ENCODE data around the gene LBR.

DNA sequence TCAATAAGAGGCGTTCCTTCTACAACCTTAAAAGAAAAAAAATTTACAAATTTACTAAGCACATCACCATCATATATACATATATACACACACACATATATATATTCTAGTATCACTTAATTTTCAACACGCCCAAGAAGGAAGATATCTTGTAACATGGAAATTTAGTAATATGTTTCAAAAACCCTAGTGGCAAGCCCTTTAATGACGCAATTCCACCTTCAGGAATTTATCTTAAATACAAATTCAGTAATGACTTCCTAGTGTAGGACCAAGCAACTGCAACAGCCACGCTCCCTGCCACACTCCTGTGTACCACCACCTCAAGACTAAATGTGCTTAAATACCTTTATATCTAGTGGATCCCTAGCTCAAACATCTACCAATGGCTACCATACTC is 12.5 kb downstream of the LBR start:
- TF ChIP-seq, protein P1, sequence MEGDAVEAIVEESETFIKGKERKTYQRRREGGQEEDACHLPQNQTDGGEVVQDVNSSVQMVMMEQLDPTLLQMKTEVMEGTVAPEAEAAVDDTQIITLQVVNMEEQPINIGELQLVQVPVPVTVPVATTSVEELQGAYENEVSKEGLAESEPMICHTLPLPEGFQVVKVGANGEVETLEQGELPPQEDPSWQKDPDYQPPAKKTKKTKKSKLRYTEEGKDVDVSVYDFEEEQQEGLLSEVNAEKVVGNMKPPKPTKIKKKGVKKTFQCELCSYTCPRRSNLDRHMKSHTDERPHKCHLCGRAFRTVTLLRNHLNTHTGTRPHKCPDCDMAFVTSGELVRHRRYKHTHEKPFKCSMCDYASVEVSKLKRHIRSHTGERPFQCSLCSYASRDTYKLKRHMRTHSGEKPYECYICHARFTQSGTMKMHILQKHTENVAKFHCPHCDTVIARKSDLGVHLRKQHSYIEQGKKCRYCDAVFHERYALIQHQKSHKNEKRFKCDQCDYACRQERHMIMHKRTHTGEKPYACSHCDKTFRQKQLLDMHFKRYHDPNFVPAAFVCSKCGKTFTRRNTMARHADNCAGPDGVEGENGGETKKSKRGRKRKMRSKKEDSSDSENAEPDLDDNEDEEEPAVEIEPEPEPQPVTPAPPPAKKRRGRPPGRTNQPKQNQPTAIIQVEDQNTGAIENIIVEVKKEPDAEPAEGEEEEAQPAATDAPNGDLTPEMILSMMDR (IDR thresholded peaks at IDR 0.05): no peak
- TF ChIP-seq ZFX (IDR thresholded peaks at IDR 0.05; ENCODE audit: borderline replicate concordance): no peak
